Adipose tissue (tissue), 3 donors: ENCODE results near the gene GLP2R. TPM values are rescaled to one million over a fixed set of nuclear protein-coding genes. Genes with fewer than 3 reads are reported as not detected.

Source experiments
- H3K27ac ChIP-seq: one replicate; pipeline ENCODE4 v1.5.1; 2013; ENCODE audit warnings: low read depth, low read length
- WGBS, 3 donors: extraction: QIAGEN DNeasy Blood & Tissue Kit; methylation state at CpG; one replicate each; pipeline ENCODE4 v1.1.7; 2013; 5-methylcytosine and 5-hydroxymethylcytosine counted together
- polyA plus RNA-seq, 3 donors: library from polyadenylated mRNA; stranded (reverse); fragments of 200-250 nt; gene quantifications; one replicate each; pipeline ENCODE4 v1.2.3, GENCODE V29; 2013
- donor health status: healthy with polysubstance abuse.
- donor health status: Bipolar disorder and iron deficiency.
- donor health status: healthy.

Gene GLP2R
- polyA plus RNA-seq, 3 donors: 0.58 to 57.7 (median 4.4) TPM

GRCh38 chr17:9929871-9930270 is 104.1 kb downstream of the GLP2R start:
- H3K27ac ChIP-seq: no peak overlapping the region

DNA sequence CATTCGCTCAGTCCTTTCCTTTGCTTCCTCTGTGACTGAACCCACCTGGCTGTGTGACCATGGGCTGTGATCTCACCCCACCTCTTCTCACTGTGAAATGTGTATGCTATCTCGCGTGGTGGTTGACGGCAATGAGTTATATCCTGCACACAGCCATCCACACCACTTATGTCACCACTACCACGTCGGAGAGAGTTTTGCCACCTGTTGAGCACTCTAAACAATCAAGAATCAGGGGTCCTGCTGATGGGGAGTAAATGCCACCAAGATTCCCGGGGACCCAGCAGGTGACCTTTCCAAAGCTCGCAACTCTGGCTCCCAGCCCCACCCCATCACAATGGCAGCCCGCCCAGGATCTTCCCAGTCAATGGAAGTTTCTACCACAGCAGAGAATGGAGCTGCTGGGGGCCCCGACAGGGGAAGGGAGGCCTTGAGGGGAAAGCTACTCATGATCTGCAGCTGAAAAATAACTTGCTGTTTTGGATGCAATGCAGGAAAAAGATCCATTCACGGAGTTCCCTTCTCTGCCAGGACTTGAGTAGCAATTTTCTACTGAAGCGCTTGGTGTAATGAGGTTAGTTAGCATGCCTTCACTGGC is 105.5 kb downstream of the GLP2R start:
- WGBS, 3 donors: 59 to 83% (median 77%) methylated on average over 12 of the region's 12 CpGs
- no peak overlapping the region for H3K27ac ChIP-seq

More at GRCh38 chr17:9929871-9930270, 104.1 kb downstream of the GLP2R start:
- WGBS, 3 donors: 66 to 80% (median 74%) methylated on average over 8 of the region's 8 CpGs

DNA sequence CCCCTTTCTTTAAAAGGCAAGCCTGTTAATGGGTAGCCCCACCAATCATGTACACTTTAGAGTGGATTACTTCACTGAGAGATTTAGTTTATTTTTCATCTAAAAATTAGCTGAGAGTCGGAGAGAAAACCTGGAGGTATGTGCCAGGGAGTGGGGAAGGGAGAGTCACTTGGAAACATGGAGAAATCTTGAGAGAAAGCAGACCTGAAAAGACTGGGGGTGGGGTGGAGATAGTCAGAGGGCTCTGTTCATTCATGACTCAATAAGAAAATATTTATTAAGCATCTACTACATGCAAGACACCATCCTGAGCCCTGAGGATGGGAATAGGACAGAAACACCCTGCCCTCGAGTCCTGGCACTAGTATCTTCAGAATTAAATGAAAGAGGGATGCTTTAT is 106.8 kb downstream of the GLP2R start:
- 71 to 83% (median 73%) methylated on average over 2 of the region's 2 CpGs for WGBS, 3 donors
- H3K27ac ChIP-seq: no peak overlapping the region

- 76 to 88% (median 86%) methylated on average over 7 of the region's 7 CpGs for WGBS, 3 donors
- H3K27ac ChIP-seq: no peak overlapping the region
These were observed 108.6 kb downstream of the GLP2R start for GRCh38 chr17:9934331-9934730.

DNA sequence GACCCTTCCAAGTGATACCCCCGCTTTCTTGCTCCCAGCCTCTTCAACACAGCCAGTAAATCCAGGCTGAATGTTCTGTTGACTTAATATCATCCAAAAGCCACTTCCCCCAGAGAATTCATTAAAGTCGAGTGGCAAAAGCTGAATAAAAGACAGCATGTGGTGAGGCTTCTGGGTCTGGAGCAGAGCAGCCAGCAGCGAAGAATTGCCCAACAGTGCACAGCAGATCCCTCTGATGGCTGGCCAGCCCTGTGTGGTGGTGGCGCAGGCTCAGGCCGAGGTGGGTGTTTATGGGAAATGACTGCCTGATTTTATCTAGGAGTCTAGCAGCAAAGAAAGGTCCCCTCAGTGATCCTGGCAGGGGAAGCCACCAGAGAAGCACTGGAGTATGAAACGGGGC is 109.7 kb downstream of the GLP2R start:
- 60 to 77% (median 60%) methylated on average over 6 of the region's 6 CpGs for WGBS, 3 donors
- H3K27ac ChIP-seq: no peak overlapping the region

- WGBS, 3 donors: 61 to 83% (median 78%) methylated on average over 3 of the region's 3 CpGs
- no peak overlapping the region for H3K27ac ChIP-seq
These were observed 110.4 kb downstream of the GLP2R start for GRCh38 chr17:9936095-9936494.

DNA sequence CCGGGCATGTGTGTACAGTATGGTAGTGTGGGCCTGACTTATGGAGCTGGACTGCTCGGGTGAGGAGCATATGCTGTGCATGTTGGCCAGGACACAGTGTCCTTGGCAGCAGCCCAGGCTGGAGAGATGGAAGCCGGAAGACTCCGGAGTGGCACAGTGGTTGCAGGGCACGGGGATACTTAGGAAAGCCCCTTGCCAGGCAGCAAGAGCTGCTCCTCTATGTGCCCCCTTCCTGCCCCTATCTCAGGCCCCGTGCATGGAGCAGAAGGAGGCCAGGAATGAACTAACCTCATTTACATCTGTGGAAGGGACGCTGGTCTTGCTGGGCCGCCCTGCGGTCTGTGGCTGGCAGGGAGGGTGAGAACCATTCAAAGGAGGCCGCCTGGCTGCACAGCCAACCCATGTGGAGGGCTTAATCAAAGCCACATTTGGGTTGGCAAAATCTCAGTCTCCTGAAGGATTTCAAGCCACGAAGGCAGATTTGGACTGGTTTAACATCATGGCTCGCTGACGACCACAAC is 111.6 kb downstream of the GLP2R start:
- no peak overlapping the region for H3K27ac ChIP-seq
- WGBS, 3 donors: 66 to 76% (median 70%) methylated on average over 12 to 13 of the region's 13 CpGs

DNA sequence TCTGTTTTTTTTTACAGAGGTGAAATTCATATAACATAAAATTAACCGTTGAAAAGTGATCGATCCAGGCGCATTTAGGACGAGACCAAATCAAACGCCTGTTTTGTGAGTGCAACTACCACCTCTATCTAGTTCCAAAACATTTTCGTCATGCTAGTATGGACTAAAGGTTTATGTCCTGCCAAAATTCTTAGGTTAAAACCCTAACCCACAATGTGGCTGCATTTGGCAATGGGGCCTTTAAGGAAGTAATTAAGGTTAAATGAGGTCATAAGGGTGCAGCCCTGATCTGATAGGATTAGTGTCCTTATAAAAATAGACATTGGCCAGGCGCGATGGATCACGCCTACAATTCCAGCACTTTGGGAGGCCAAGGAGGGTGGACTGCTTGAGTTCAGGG is 112.2 kb downstream of the GLP2R start:
- H3K27ac ChIP-seq: no peak overlapping the region
- WGBS, 3 donors: 90 to 96% (median 93%) methylated on average over 9 of the region's 9 CpGs

GRCh38 chr17:9938764-9939163 is 113.0 kb downstream of the GLP2R start:
- 50 to 96% (median 95%) methylated on average over 1 of the region's 1 CpG for WGBS, 3 donors
- no peak overlapping the region for H3K27ac ChIP-seq

- WGBS, 3 donors: 66 to 86% (median 78%) methylated on average over 9 of the region's 9 CpGs
- H3K27ac ChIP-seq: no peak overlapping the region
These were observed 115.1 kb downstream of the GLP2R start for GRCh38 chr17:9940841-9941240.

- 80 to 94% (median 92%) methylated on average over 13 of the region's 13 CpGs for WGBS, 3 donors
- H3K27ac ChIP-seq: no peak overlapping the region
These were observed 115.6 kb downstream of the GLP2R start for GRCh38 chr17:9941305-9941704.

Other genes with a start within 250 kb of the GLP2R start
- gene CFAP52, start 249.3 kb upstream of the GLP2R start, polyA plus RNA-seq: under 1 TPM in 1 of 3 donors, not detected in 2; 0.22 TPM
- gene USP43, start 180.4 kb upstream of the GLP2R start, polyA plus RNA-seq: 1 to 10 TPM in 1 of 3 donors, under 1 TPM in 2; 0.21 to 3.3 (median 0.79) TPM
- 1 to 10 TPM in 1 of 3 donors, not detected in 2; 1.3 TPM for gene DHRS7C, start 34.3 kb upstream of the GLP2R start, polyA plus RNA-seq
- not detected for gene GSG1L2, start 3.8 kb upstream of the GLP2R start, polyA plus RNA-seq
- 1 to 10 TPM in 1 of 3 donors, under 1 TPM in 2; 0.10 to 1.5 (median 0.56) TPM for gene RCVRN, start 79.3 kb downstream of the GLP2R start, polyA plus RNA-seq